IMR-90 (cell line): ENCODE data around the gene MYO3B. TPM values are rescaled to one million over a fixed set of nuclear protein-coding genes. Genes with fewer than 3 reads are reported as not detected.

Source experiments
- ATAC-seq: fragments of 200-7000 bp; cut with Tn5 transposase; 2 replicates; pipeline ENCODE4 v1.9.1; 2020; ENCODE audit warnings: low read depth, mild to moderate bottlenecking, moderate library complexity
- BruUV-seq: library from RNA; stranded (reverse); fragments of 400-500 nt; replicated peaks from 2 replicates; lab custom pipeline; 2021; lab: Mats Ljungman, UMichigan
- CTCF ChIA-PET: fragments of 300-600 bp; formaldehyde crosslinking; extraction: SDS; loops from one replicate; lab custom pipeline; 2021; ENCODE audit warnings: antibody characterized with exemption; lab: Yijun Ruan, JAX
- POLR2A ChIA-PET: fragments of 300-600 bp; sonication (Branson Sonifier 250); formaldehyde crosslinking; loops from one replicate; lab custom pipeline; 2022; ENCODE audit warnings: antibody characterized with exemption; ENCODE audit not compliant: unreplicated experiment; lab: Charles Lee
- DNase-seq: peaks from one replicate; pipeline ENCODE4 v3.0.0; 2013
- H2AFZ ChIP-seq: replicated peaks from 2 replicates; pipeline ENCODE3; 2013; ENCODE audit warnings: low read length, mild to moderate bottlenecking; ENCODE audit not compliant: poor library complexity
- H2AK5ac ChIP-seq: 2 replicates; pipeline ENCODE4 v1.6.1; 2013; ENCODE audit warnings: low read depth, low read length, inconsistent platforms
- H2AK9ac ChIP-seq: replicated peaks from 2 replicates; pipeline ENCODE3; 2013; ENCODE audit warnings: mild to moderate bottlenecking, low read depth, low read length, moderate library complexity; ENCODE audit not compliant: poor library complexity
- H2BK120ac ChIP-seq: 2 replicates; pipeline ENCODE4 v1.6.1; 2013; ENCODE audit warnings: low read depth, low read length, inconsistent platforms
- H2BK15ac ChIP-seq: 3 replicates; pipeline ENCODE4 v1.6.1; 2013; ENCODE audit warnings: low read depth, low read length, inconsistent platforms
- H2BK20ac ChIP-seq: 2 replicates; pipeline ENCODE4 v1.6.1; 2013; ENCODE audit warnings: low read depth, mild to moderate bottlenecking, inconsistent platforms, low read length, moderate library complexity
- H2BK5ac ChIP-seq: 2 replicates; pipeline ENCODE4 v1.6.1; 2013; ENCODE audit warnings: mild to moderate bottlenecking, low read depth, low read length, inconsistent platforms; ENCODE audit not compliant: poor library complexity, severe bottlenecking
- H3K14ac ChIP-seq: replicated peaks from 2 replicates; pipeline ENCODE4 v1.6.1; 2013; ENCODE audit warnings: low read depth, low read length, inconsistent platforms
- H3K18ac ChIP-seq: 2 replicates; pipeline ENCODE4 v1.6.1; 2013; ENCODE audit warnings: low read depth, low read length, control low read depth
- H3K23ac ChIP-seq: 2 replicates; pipeline ENCODE4 v1.6.1; 2013; ENCODE audit warnings: low read depth, low read length, inconsistent platforms
- H3K27ac ChIP-seq: 2 replicates; pipeline ENCODE4 v1.5.1; 2013; ENCODE audit warnings: mild to moderate bottlenecking, control low read depth, low read length; ENCODE audit not compliant: insufficient read depth
- H3K27me3 ChIP-seq: 2 replicates; pipeline ENCODE4 v1.6.1; 2013; ENCODE audit warnings: low read length; ENCODE audit not compliant: control insufficient read depth, insufficient read depth
- H3K36me3 ChIP-seq: 2 replicates; pipeline ENCODE4 v1.6.1; 2013; ENCODE audit warnings: low read length, mixed read lengths; ENCODE audit not compliant: control insufficient read depth, insufficient read depth
- H3K4ac ChIP-seq: 2 replicates; pipeline ENCODE4 v1.6.1; 2013; ENCODE audit warnings: low read depth, low read length, inconsistent platforms
- H3K4me1 ChIP-seq: 2 replicates; pipeline ENCODE4 v1.6.1; 2013; ENCODE audit warnings: low read length, mixed read lengths; ENCODE audit not compliant: control insufficient read depth, insufficient read depth
- H3K4me2 ChIP-seq: 2 replicates; pipeline ENCODE4 v1.6.1; 2013; ENCODE audit warnings: low read depth, mild to moderate bottlenecking, control low read depth, low read length, moderate library complexity
- H3K4me3 ChIP-seq: 2 replicates; pipeline ENCODE4 v1.5.1; 2013; ENCODE audit warnings: low read depth, mild to moderate bottlenecking, control low read depth, low read length, moderate library complexity; ENCODE audit not compliant: insufficient read depth
- H3K56ac ChIP-seq: 2 replicates; pipeline ENCODE4 v1.6.1; 2013; ENCODE audit warnings: low read length, inconsistent platforms; ENCODE audit not compliant: insufficient read depth; ENCODE audit errors: extremely low read depth
- H3K79me1 ChIP-seq, 2 experiments: 2 replicates each; pipeline ENCODE4 v1.6.1; 2013; ENCODE audit warnings: low read length in 2 of 2, inconsistent platforms in 1 of 2, low read depth in 1 of 2
- H3K9ac ChIP-seq: 2 replicates; pipeline ENCODE4 v1.6.1; 2013; ENCODE audit warnings: low read depth, low read length, control low read depth
- H3K9me1 ChIP-seq: 2 replicates; pipeline ENCODE4 v1.6.1; 2013; ENCODE audit warnings: low read length, inconsistent platforms; ENCODE audit not compliant: insufficient read depth
- H3K9me3 ChIP-seq: 2 replicates; pipeline ENCODE4 v1.6.1; 2013; ENCODE audit warnings: low read length; ENCODE audit not compliant: control insufficient read depth, insufficient read depth
- H4K20me1 ChIP-seq: 2 replicates; pipeline ENCODE4 v1.6.1; 2013; ENCODE audit warnings: low read length, inconsistent platforms; ENCODE audit not compliant: insufficient read depth
- H4K5ac ChIP-seq: 2 replicates; pipeline ENCODE4 v1.6.1; 2013; ENCODE audit warnings: mild to moderate bottlenecking, low read depth, low read length, control low read depth
- H4K8ac ChIP-seq, 2 experiments: 2 replicates each; pipeline ENCODE4 v1.6.1; 2013; ENCODE audit warnings: low read depth in 2 of 2, low read length in 2 of 2, control low read depth in 1 of 2, inconsistent platforms in 1 of 2
- H4K91ac ChIP-seq: 2 replicates; pipeline ENCODE4 v1.6.1; 2013; ENCODE audit warnings: low read depth, low read length, inconsistent platforms; ENCODE audit not compliant: insufficient read depth
- NFE2L2 ChIP-seq: fragments of 150-350 bp; IDR thresholded peaks from 2 replicates; pipeline ENCODE4 v1.6.1; 2016; ENCODE audit warnings: low read depth, mild to moderate bottlenecking, low read length
- RFX5 ChIP-seq: IDR thresholded peaks from 2 replicates; pipeline ENCODE4 v1.8.0; 2012; ENCODE audit warnings: low read depth, mild to moderate bottlenecking, low read length, moderate library complexity
- WGBS, 2 experiments: methylation state at CpG; one replicate each; pipeline versions ENCODE4 v1.1.5 to v1.1.7; 2013; ENCODE audit warnings: missing lambda C conversion rate in 2 of 2; ENCODE audit not compliant: insufficient read length in 1 of 2; ENCODE audit errors: extremely low coverage in 2 of 2; 5-methylcytosine and 5-hydroxymethylcytosine counted together
- dilution Hi-C: fragments of 300-500 bp; cut with HindIII; formaldehyde crosslinking; loops from one replicate; pipeline ENCODE4 v1.14.3; 2018; ENCODE audit warnings: low sequenced_read_pairs; ENCODE audit not compliant: unreplicated experiment
- in situ Hi-C: fragments of 300-500 bp; cut with MboI; formaldehyde crosslinking; loops from 3 replicates; pipeline ENCODE4 v1.14.3; 2019; ENCODE audit warnings: low sequenced_read_pairs, inconsistent platforms, mixed read lengths
- intact Hi-C: fragments of 100-400 bp; cut with micrococcal nuclease; formaldehyde crosslinking; loops from 2 replicates; pipeline ENCODE4 v1.10.0; 2022
- polyA plus RNA-seq, 3 experiments: library from polyadenylated mRNA; depleted of rRNA; stranded (reverse); fragments of >200 nt; gene quantifications; 2 replicates each; pipeline ENCODE4 v1.2.3, GENCODE V29; 2012; ENCODE audit warnings: low replicate concordance in 1 of 3
- total RNA-seq: library from RNA; depleted of rRNA; stranded (reverse); fragments of >200 nt; gene quantifications from 2 replicates; pipeline ENCODE4 v1.2.3, GENCODE V29; 2012
- TF ChIP-seq, protein P1 (sequence below): fragments of 150-350 bp; IDR thresholded peaks from 2 replicates; pipeline ENCODE4 v1.6.1; 2017; ENCODE audit warnings: mild to moderate bottlenecking, antibody characterized with exemption, low read length, low read depth
- TF ChIP-seq, protein P2 (sequence below): fragments of 150-350 bp; IDR thresholded peaks from 2 replicates; pipeline ENCODE4 v1.6.1; 2016; ENCODE audit warnings: low read depth, mild to moderate bottlenecking, low read length, moderate library complexity, borderline replicate concordance

The MYO3B gene
- total and polyA plus RNA-seq, 2 of the 4 experiments (the other 2 are of a cell fraction) = 0.02 TPM; not detected in 1

DNA sequence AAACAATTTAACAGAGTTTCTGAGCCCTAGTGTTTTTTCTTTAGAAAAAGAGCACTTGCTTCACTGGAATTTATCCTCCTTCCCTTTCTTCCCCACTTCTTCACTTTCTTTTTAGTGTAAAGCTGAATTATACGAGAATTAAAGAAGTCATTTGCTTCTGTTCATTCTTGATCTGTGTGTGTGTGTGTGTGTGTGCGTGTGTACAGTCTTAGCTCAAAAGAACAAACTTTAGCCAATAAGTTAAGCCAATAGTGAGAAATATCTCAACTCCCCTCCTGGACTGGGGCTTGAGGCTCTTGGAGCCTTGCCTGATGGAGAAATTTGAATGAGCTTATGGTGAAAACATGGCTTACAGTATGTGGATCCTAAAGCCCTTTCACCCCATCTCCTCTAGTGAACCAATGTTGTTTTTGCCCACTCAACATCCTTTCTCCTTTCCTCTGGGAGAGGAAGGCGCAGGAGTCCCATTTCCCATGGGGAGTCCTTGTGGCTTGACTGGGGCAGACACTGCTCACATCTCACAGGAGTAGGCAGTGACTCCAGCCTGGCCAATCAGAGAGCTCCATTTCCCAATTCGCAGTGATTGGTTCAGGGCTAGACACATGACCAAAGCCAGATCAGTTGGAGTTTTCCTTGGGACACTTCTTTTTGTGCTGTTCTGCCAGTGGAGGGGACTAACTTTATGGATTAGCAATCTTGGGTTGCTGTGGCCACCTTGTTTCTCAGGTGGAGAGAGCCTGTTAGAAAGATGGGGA, 16.3 kb upstream of the MYO3B start:
- dilution Hi-C loops = no loop called here
- ATAC-seq (no peak), DNase-seq (no peak)
- Histone ChIP-seq H3K14ac (peak overlapping the region; percentile 12; the same call in 1 of the 2 replicates), H2BK15ac (peak overlapping the region; percentile 66; the same call in 1 of the 3 replicates), H2AK5ac (peak overlapping the region; percentile 65; the same call in 1 of the 2 replicates), H3K4ac (peak overlapping the region; percentile 37), H3K36me3 (no peaks in the 10 kb centered on the region), H3K27me3 (no peaks in the 10 kb centered on the region), H3K79me1 (no peaks in the 10 kb centered on the region), H3K4me1 (peaks cover 4% of the 10 kb centered on the region; the same call in 1 of the 2 replicates), H4K91ac (peak overlapping the region; percentile 48), H3K4me3 (no peak overlapping the region), H3K18ac (peak overlapping the region; percentile 16; the same call in 1 of the 2 replicates), H2BK5ac (peak overlapping the region; percentile 9), H3K9me1 (no peaks in the 10 kb centered on the region), H3K9me3 (no peaks in the 10 kb centered on the region), H4K20me1 (no peaks in the 10 kb centered on the region), H2BK120ac (peak overlapping the region; percentile 60), H3K9ac (no peak overlapping the region), H4K5ac (no peak overlapping the region; the same call in 1 of the 2 replicates), H3K56ac (no peak overlapping the region), H2AFZ (peak overlapping the region; percentile 54), H2AK9ac (peak overlapping the region; percentile 55), H3K4me2 (no peak overlapping the region), H2BK20ac (peak overlapping the region; percentile 69), H3K23ac (no peak overlapping the region), H4K8ac (peak overlapping the region; percentile 27 to 63; a peak in 2 of 4 replicates), H3K27ac (no peak overlapping the region)
- BruUV-seq = no TSS peak
- intact Hi-C loops = loop anchor here (2.0 kb wide), 1 partner anchor 17 kb away; the partner anchor contains the start of gene MYO3B
- in situ Hi-C loops = no loop called here
- TF ChIP-seq, protein P1, sequence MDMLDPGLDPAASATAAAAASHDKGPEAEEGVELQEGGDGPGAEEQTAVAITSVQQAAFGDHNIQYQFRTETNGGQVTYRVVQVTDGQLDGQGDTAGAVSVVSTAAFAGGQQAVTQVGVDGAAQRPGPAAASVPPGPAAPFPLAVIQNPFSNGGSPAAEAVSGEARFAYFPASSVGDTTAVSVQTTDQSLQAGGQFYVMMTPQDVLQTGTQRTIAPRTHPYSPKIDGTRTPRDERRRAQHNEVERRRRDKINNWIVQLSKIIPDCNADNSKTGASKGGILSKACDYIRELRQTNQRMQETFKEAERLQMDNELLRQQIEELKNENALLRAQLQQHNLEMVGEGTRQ = peak; percentile 56; the same call in 1 of the 2 replicates
- TF ChIP-seq, protein P2, sequence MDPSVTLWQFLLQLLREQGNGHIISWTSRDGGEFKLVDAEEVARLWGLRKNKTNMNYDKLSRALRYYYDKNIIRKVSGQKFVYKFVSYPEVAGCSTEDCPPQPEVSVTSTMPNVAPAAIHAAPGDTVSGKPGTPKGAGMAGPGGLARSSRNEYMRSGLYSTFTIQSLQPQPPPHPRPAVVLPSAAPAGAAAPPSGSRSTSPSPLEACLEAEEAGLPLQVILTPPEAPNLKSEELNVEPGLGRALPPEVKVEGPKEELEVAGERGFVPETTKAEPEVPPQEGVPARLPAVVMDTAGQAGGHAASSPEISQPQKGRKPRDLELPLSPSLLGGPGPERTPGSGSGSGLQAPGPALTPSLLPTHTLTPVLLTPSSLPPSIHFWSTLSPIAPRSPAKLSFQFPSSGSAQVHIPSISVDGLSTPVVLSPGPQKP = no peak
- TF ChIP-seq NFE2L2 (no peak), RFX5 (no peak)
- POLR2A ChIA-PET = no interaction called here
- CTCF ChIA-PET = interaction anchor here (0.7 kb wide), 2 partner anchors 69 to 136 kb away, joined by 3 read pairs; no protein-coding TSS in a partner anchor
- 100% methylated on average over 2 of the region's 4 CpGs; no CpG with 5 or more reads in 1 of the 2 experiments for WGBS, 2 experiments
